VCaP (cell line): ENCODE measurements around the gene RER1.

Experiments used
- H3K27ac ChIP-seq: fragments of 450-650 bp; 2 replicates; pipeline ENCODE4 v1.5.1; 2017
- CTCF ChIP-seq: fragments of 450-650 bp; conservative IDR thresholded peaks from 2 replicates; pipeline ENCODE4 v1.5.1; 2017; ENCODE audit warnings: mild to moderate bottlenecking, moderate library complexity

Gene RER1

GRCh38 chr1:2368053-2368744, 23.4 kb upstream of the RER1 start:
- no peak overlapping the region for H3K27ac ChIP-seq
- no peak for TF ChIP-seq CTCF

- no peak for TF ChIP-seq CTCF
- no peak overlapping the region for H3K27ac ChIP-seq
Measured at GRCh38 chr1:2372551-2373490, 18.8 kb upstream of the RER1 start.

- TF ChIP-seq CTCF = 0 out of 2 replicates have a peak, but pooled peaks have one; percentile 18
- no peak overlapping the region for H3K27ac ChIP-seq
Measured at GRCh38 chr1:2373551-2374251, 17.9 kb upstream of the RER1 start.

- H3K27ac ChIP-seq = no peak overlapping the region
- no peak for TF ChIP-seq CTCF
Measured at GRCh38 chr1:2374252-2375155, 17.1 kb upstream of the RER1 start.

- no peak for TF ChIP-seq CTCF
Measured at GRCh38 chr1:2375246-2375922, 16.3 kb upstream of the RER1 start.

GRCh38 chr1:2375923-2376260, 15.7 kb upstream of the RER1 start:
- TF ChIP-seq CTCF = no peak
- H3K27ac ChIP-seq = no peak overlapping the region

More at GRCh38 chr1:2375246-2375922, 16.3 kb upstream of the RER1 start:
- no peak overlapping the region for H3K27ac ChIP-seq
